HG03378 (cell line): ENCODE measurements around the gene RANBP1.

Experiments used
- ATAC-seq: cut with Tn5 transposase; IDR thresholded peaks from one replicate; pipeline ENCODE4 v1.9.1; 2021; ENCODE audit warnings: mild to moderate bottlenecking, moderate library complexity; ENCODE audit not compliant: unreplicated experiment

RANBP1 gene

DNA sequence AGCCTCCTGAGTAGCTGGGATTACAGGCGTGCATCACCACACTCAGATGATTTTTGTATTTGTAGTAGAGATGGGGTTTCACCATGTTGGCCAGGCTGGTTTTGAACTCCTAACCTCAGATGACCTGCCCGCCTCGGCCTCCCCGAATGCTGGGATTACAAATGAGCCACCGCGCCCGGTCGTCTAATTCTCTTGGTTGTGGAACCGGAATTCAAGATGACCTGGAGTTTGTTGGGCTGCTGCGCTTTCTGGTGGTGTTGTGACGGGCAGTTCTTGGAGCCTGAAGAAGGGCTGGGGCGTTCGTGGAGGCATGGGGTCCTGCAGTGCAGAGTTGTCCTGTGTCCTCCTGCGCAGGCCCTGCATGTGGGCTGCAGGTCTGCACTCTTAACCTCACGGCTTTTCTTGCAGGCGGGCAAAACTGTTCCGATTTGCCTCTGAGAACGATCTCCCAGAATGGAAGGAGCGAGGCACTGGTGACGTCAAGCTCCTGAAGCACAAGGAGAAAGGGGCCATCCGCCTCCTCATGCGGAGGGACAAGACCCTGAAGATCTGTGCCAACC lies 6.0 kb downstream of the RANBP1 start:
- ATAC-seq, result no peak

DNA sequence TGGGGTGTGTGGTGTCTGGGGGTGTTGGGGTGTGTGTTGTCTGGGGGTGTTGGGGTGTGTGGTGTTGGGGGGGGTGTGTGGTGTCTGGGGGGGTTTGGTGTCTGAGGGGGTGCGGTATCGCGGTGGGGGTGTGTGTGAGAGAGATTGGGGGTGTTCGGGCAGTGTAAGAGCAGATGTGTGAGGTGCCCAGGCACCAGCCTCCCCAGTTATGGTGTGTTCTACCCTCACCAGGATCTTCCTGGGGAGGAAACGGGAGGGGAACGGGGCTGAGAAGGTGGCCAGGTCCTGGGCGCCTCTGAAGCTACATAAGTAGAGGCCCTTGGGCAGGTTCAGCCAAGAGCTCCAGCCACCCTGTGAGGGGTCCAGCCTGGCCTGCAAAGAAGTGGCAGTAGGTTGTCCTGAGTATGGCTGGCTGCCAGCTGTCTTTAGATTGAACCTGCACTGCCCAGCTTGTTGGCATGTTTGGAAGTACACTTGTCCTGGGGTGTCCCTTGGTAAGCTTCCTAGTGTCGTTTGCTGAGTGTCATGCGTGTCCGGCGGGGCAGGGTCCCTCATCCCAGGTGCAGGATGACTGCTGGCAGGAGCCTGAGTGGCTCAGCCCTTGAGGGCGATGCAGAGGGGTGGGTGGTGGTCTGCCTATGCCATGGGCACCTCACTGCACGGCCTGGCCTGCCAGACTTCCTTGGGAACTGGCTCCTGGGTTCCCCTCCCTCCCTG lies 7.6 kb downstream of the RANBP1 start:
- no peak for ATAC-seq

DNA sequence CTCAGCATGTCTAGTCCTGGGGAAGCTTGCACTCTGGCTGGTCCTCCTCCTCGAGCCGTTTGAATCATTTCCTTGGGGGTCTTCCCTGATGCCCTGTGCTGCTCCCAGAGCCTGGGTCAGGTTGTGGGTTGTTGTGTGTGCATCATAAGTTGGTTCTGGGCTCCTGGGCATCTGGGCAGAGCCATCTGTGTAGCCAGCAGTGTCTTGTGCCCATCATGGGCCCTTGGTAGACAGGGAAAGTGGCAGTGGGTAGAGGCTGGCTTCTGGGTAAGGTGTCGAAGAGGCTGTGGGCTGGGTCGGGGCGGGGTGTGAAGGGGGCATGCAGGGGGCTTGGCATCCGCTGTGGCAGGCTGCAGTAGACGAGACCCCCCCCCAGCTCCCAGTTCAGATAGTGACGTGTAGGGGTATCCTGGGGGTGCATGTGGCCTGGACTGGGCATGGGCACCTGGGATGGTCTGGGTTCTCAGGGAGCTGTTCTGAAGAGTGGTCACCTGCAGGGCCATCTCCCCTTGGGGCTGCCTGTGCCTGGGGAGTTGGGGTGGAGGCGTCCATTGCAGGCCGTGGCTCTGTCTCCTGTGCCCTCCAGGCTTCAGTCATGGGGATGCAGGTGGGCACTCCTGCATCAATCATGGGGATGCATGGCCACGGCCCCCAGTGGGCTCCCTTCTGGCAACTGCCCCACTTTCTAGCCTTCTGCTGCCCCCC lies 8.3 kb downstream of the RANBP1 start:
- no peak for ATAC-seq

DNA sequence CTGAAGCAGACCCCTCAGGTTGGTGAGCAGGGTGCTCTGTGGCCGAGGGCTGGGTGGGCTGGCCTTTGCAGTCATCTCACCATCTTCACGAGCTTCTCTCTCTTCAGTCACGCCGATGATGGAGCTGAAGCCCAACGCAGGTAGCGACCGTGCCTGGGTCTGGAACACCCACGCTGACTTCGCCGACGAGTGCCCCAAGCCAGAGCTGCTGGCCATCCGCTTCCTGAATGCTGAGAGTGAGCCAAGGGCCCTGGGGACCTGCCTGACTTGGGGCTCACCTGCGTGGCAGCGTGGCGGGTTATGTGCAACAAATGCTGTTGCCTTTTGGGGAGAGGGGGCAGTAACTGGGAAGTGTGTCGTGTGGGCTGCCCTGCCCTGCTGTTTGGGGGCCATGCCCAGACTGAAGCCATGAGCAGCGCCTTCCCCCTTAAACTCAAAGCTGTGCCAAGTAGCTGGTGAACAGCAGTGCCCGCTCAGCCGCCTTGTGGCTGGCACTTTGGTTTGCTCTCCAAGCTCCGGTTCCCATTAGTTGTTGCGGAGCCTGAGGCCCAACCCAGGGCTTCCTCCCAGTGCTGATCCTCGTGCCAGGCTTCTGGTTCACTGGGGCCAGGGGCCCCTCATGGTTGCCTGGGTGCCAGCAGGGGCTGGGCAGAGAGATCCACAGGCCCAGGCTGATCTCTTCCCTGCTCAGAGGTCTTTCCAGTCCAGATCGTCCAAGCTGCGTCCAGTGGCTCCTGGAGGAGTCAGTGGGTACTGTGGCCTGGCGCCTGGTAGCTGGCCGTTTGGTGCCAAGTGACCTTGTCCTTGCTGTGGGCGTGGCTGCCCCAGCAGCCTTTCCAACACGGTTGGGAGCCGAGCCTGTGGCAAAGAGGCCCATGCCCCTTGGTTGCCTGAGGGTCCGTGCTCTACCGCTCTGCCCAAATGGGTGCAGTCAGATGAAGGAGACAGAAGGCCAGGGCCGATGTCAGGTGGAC lies 9.6 kb downstream of the RANBP1 start:
- no peak for ATAC-seq

DNA sequence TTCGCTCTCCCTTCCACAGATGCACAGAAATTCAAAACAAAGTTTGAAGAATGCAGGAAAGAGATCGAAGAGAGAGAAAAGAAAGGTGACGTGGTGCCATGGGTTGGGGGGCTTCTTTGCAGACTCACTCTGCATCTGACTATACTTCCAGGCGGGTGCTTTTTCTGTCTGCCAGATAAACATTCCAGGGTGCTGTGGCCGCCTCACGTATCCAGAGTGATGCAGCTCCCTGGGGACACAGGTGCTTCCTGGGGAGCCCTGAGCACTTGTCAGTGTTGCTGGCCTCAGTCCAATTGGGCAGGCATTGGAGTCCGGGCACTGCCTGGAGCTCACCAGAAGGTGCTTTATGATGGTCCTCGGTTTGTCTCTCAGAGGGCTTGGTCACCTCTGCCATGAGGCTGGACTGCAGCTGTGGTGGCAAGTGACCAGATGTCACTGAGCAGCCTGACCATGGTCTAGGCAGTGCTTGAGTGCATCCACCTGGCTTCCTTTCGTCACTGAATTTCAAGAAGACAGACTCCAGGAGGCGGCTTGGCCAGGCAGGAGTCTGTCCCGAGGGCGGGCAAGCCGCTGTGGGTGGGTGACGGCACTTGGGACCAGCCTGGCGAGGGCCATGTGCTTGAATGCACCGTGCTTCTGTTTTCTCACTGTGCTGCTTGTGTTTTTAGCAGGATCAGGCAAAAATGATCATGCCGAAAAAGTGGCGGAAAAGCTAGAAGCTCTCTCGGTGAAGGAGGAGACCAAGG lies 10.6 kb downstream of the RANBP1 start:
- ATAC-seq, result no peak

DNA sequence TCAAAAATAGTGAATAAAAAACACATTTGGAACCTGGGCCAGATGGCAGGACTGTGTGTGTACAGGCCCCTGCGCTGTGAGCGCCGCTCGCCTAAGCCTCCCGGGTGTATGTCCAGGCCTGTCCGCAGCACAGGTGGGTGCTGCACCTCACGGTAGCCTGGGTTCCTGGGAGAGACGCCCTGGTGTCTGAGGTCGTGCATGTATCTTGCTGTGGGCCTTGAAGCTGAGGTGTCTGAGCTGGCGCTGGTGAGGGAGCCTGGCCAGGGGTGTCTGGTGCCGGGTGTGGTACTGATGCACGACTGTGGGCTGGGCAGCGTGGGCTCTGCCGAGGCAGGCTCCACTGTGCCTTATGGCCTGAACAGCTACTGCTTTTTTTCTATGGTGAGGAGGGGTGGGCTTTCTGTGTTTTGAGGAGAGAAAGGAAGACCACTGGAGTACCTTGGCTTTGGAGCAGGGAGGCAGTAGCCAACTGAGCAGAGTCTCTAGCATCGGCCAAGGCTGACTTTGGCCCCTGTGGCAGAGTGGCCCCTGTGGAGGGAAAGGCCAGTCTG lies 11.5 kb downstream of the RANBP1 start:
- no peak for ATAC-seq

DNA sequence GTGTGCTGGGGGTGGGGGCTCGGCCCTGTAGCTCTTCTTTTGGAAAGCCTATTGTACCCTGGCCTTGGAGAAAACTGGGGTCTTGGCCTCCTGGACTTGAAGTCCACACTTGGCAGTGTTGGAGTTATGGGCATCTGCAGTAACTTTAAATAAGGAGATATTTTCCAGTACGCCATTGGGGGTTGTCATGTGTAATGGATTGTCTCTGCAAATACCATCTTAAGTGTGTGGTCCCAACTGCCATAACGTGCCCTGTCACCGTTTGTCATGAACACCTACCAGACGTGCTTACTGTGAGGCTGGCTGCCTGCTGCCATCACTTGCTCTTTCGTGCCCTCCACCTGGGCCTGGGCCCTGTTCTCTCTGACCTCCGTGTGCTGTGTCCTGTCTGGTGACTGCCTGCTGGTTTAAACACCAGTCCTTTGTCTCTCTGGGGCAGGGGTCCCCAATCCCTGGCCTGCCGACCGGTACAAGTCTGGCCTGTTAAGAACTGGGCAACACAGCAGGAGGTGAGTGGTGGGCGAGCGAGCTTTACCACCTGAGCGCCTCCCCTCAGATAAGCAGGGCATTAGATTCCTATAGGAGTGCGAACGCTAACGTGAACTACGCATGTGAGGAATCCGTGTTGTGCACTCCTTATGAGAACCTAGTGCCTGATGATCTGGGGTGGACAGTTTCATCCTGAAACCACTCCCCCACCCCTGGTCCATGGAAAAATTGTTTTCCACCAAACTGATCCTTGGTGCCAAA lies 12.1 kb downstream of the RANBP1 start:
- ATAC-seq, result no peak

DNA sequence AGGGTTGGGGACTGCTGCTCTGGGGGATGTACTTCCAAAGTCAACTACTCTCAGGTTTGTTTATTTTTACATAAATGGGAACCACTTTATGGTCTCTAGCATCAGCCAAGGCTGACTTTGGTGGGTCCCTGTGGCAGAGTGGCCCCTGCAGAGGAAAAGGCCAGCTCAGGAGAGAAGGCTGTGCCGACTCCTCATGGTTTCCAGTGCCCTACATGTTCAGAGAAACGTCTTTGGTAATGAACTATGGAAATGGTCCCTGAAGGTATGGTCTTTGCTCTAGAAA lies 12.7 kb downstream of the RANBP1 start:
- ATAC-seq, result no peak

DNA sequence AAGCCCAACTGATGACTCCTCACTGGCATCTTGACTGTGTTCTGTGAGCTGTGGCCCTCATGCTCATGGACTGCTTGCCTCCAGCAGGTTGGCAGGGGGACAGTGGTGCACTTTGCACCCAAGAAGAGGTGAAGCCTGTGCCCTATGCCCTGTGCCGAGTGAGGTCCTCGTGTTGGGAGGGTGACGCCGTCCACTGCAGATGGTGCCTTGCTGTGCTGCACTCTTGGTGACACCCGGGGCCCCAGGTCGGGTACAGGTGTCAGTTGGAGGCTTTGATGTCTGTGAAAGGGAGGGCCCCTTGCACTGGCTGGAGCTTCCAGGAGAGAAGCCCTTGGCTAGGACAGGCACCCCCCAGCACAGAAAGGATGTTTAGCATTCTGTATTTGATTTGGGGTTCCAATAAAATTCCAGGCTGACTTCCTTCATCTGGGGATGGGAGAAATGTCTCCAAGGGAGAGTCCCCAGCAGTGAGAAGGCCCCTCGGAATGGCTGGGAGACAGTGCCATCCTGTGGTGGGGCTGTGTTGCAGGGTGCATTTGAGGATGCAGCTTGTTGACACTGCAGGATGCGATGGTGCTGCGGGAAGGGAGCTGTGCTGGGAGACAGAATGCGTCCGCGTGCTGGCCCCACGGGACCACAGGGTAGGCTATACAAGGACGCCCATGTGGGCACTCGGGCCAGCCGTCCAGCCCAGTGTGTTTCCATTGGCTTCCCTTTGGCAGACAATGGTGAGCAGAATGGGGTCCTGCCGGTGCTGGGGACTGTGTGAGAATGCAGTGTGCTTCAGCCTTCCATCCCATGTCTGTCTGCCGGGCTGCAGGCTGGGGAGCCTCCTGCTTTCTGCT lies 13.2 kb downstream of the RANBP1 start:
- ATAC-seq, result no peak

DNA sequence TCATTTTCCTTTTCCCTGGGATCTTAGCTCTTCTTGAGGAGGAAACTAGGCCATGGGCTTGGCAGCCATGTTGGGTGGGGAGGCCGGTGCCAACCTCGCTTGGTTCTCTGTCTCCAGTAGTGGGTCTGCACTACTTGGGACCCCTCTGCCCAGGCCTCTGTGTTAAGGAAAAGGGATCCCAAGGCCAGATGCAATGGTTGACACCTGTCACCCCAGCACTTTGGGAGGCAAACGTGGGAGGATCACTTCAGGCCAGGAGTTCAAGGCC lies 13.8 kb downstream of the RANBP1 start:
- no peak for ATAC-seq

DNA sequence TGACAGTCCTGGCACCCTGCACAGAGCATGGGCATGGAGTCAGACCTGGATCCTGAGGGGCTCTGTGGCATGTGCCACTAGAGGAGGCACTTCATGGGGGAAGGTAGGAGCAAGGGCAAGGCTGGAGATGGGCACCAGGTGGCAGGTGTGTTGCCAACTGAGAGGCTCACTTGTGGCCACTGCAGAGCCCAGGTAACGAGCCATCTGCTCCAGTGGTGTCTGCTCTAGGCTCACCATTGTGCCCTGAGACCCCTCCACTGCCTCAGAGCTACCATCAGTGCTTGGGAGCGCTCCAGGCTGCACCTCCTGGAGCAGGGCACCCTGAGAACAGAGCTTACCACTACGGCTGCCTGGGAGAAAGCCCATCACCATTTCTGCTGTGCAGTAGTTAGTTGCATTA lies 14.4 kb downstream of the RANBP1 start:
- ATAC-seq, result no peak

DNA sequence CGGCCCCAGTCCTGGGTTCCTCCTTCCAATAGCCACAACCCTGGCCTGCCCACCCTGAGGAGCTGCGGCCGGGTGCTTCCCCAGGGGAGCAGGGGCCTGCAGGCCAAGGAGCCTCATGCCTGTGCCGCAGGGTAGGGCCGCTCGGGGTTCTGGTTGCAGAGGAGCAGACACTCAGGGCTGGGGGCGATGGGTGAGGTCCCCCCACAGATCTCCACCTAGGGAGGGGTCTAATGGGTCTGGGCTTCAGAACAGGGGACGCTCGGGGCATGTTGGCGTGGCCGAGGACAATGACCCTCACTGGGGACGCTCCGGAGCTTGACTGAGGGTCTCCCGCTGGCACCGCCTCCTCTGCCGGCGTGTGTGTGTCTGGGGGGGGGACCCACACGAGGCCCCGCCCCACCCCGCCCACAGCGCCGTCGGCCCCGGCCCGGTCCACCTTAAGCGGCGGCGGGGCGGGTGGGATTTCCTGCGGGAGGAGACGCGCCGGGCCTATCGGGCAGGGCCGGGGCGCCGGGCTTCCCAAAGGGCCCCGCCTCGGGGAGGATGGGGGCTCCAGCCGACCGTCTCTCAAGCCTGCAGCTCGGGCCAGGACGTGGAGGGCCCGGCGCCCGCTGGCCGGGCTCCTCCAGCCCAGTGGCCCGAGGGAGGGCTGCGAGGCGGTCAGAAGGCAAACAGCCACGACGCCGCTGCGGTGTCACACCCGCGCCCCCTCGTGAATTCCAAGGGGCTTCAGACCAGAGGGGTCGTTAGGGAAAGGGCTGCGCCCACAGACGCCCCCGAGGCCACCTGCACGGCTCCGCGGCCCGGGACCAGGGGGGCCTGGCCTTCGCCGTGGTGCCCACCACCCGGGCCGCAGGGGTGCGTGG lies 15.1 kb downstream of the RANBP1 start:
- no peak for ATAC-seq

DNA sequence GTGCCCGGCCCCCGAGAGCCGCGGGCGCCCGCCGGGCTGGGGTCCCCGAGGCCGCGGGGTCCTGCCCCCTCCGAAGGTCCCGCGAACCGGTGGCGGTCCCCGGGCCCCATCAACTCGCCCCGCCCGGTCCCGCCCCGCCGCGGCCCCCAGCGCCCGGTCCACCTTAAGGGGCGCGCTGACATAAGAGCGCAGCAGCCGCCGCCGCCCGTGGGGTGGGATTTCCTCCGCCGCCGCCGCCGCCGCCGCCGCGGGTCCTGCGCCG lies 15.6 kb downstream of the RANBP1 start, which contains the start of gene ZDHHC8:
Gene ZDHHC8 (plus strand): TSS at position 208 of the 262 bp plus-strand sequence. CDS start 144 bp downstream, outside the sequence.
- ATAC-seq, result no peak

DNA sequence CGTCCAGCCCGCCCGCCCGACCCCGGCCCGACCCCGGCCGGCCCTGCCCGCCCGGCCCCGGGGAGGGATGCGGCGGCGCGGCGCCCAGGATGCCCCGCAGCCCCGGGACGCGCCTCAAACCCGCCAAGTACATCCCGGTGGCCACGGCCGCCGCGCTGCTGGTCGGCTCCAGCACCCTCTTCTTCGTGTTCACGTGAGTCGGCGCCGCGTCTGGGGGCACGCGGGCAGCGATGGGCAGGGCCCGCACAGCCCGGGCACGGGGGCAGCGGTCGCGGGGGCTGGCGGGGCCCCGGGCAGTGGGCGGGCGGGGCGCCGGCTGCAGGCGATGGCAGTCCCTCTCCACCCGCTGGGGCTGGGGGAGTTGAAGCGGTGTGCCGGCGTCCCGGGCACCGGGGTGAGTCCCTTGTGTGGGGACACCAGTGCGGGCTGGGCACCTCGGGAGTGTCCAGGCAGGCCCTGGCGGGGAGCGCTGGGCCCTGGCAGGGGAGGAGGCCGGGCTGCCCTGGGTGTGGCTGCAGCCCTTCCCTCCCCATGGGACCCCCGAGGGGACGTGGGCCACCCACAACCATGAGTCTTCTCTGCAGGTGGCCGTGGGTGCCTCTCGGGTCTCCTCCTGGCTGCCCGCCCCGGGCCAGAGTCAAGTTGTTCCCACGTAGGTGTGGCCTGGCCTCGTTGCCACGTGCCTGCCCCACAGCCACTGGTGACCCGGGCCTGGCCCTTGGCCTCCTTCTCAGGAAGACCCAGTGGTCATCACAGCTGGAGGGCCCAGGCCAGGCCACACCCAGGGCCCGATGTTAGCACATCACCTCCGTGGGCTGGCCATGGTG lies 16.2 kb downstream of the RANBP1 start:
- ATAC-seq, result no peak

DNA sequence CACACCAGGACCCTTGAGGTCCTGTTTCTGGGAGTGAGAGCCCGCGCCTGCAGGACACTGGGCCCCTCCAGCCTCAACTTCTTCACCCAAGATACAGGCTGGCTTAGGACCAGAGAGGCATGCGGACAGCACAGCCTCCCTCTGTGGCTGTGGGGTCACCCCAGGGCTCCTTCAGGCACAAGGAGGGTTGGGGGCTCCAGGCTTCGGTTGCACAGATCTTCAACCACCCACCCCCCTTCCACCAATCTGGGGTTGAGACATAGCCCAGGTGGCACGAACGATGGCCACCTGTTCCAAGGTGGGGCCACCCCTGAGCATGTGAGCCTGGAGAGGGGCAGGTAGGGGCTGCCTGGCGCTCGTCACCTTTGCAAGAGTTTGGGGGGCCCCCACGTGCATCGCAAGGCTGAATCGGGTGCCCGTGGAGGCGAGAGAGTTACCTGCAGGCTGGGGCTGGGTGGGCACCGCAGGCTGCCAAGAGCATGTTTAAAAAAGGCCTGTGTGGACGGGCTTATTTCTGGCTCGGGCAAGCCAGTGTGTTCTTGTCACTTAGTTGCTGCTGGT lies 16.9 kb downstream of the RANBP1 start:
- ATAC-seq, result no peak

DNA sequence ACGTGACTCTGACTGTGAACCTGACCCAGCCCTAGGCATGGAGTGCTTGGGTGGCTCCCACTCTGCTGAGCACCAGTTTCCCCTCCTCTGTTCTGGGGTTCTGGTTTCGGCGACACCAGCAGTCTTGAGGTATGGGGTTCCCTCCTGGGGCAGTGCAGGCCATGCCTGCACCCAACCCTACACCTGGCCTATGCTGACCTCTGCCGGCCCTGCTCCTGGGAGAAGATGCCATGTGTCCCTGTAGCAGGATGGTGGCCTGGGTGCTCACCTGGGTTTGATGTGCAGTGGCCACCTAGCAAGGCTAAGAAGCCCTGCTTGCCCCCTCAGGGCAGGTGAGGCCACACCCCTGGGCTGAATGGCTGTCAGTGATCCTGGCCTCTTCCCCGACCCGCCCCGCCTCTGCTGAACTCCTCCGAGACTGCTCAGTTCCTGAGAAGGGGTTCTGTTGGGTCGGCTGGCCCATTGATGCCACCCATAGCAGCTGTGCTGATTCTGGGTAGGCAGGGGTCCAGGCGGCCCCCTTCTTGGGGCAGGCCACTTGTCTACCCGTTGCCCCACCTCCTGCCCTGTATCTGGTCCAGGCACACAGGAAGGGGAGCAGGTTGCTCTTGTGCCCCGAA lies 18.1 kb downstream of the RANBP1 start:
- no peak for ATAC-seq

DNA sequence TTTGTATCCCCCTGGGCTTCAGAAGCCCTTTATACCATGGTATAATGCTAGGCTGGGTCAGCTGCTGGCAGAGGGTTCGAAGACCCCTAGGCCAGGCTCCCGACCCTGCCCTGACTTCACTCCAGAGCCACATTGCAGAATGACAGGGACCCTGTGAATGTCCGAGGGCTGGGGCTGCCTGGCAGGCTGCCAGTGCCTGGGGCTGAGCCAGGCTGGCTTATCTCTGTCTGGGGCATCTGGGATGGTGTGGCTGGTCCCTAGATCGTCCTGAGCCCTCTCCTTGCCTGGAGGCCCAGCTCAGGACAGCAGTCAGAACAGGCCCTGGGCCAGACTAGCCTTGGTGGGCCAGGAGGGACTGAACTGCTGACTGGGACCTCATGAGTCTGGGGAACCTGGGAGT lies 19.4 kb downstream of the RANBP1 start:
- no peak for ATAC-seq
